Spleen (tissue), 11 donors: Measurements from ENCODE around the gene MSANTD2. TPM values are rescaled to one million over a fixed set of nuclear protein-coding genes. Genes with fewer than 3 reads are reported as not detected.
A peak's percentile ranks its signal among the peaks of the same experiment; 100 is the strongest.

Source experiments
- DNase-seq: peaks from one replicate; pipeline ENCODE4 v3.0.0-alpha.2; 2020
- H3K27ac ChIP-seq, 8 donors: fragments of 200-600 bp; sonication (generic) in 7 of 8; 1 replicate in 4 of 8; 2 replicates in 4 of 8; pipeline versions ENCODE4 v1.5.0 to v1.8.0; 2016 to 2021; ENCODE audit warnings: inconsistent platforms in 4 of 8, mild to moderate bottlenecking in 4 of 8, moderate library complexity in 1 of 8
- H3K27me3 ChIP-seq, 7 donors: fragments of 200-600 bp; sonication (generic) in 6 of 7; replicated peaks in 1 of 7; 1 replicate in 4 of 7; 2 replicates in 3 of 7; pipeline versions ENCODE4 v1.5.0 to v1.8.0; 2016 to 2021; ENCODE audit warnings: inconsistent platforms in 3 of 7, mild to moderate bottlenecking in 1 of 7
- H3K36me3 ChIP-seq, 6 donors: fragments of 200-600 bp; sonication (generic) in 5 of 6; 1 replicate in 4 of 6; 2 replicates in 2 of 6; pipeline versions ENCODE4 v1.5.0 to v1.8.0; 2016 to 2021; ENCODE audit warnings: inconsistent platforms in 2 of 6
- H3K4me1 ChIP-seq, 6 donors: fragments of 200-600 bp; sonication (generic) in 5 of 6; 1 replicate in 3 of 6; 2 replicates in 3 of 6; pipeline versions ENCODE4 v1.5.0 to v1.8.0; 2016 to 2021; ENCODE audit warnings: inconsistent platforms in 3 of 6
- H3K4me3 ChIP-seq, 8 donors: fragments of 200-600 bp; sonication (generic) in 7 of 8; 1 replicate in 4 of 8; 2 replicates in 4 of 8; pipeline versions ENCODE4 v1.5.0 to v1.8.0; 2016 to 2021; ENCODE audit warnings: inconsistent platforms in 4 of 8, mild to moderate bottlenecking in 4 of 8, moderate library complexity in 2 of 8
- H3K9me3 ChIP-seq, 8 donors: fragments of 200-600 bp; sonication (generic) in 7 of 8; 1 replicate in 4 of 8; 2 replicates in 4 of 8; pipeline versions ENCODE4 v1.5.0 to v1.8.0; 2016 to 2021; ENCODE audit warnings: inconsistent platforms in 4 of 8
- CTCF ChIP-seq, 11 experiments: fragments of 200-600 bp in 7 of 11; fragments of 450-650 bp in 4 of 11; sonication (generic) in 4 of 11; IDR thresholded peaks in 8 of 11; conservative IDR thresholded peaks in 3 of 11; 1 replicate in 7 of 11; 2 replicates in 4 of 11; pipeline versions ENCODE4 v1.4.0 to v1.8.0; 2016 to 2021; ENCODE audit warnings: antibody characterized with exemption in 11 of 11, inconsistent platforms in 4 of 11, mild to moderate bottlenecking in 1 of 11
- POLR2A ChIP-seq, 3 donors: fragments of 450-650 bp; IDR thresholded peaks; one replicate each; pipeline ENCODE4 v1.5.1; 2017; ENCODE audit warnings: antibody characterized with exemption in 3 of 3, mild to moderate bottlenecking in 1 of 3
- POLR2AphosphoS5 ChIP-seq, 3 donors: sonication (generic); formaldehyde crosslinking; IDR thresholded peaks; one replicate each; pipeline ENCODE4 v1.5.1; 2017; ENCODE audit warnings: antibody characterized with exemption in 3 of 3
- WGBS, 5 donors: extraction: QIAGEN DNeasy Blood & Tissue Kit in 3 of 5; methylation state at CpG; one replicate each; pipeline versions ENCODE4 v1.1.5 to v1.1.7; 2013 to 2018; 5-methylcytosine and 5-hydroxymethylcytosine counted together
- intact Hi-C: fragments of 100-400 bp; cut with DNase I; formaldehyde crosslinking; loops from one replicate; pipeline ENCODE4 v1.15.0; 2023; ENCODE audit warnings: low total_unique reads
- polyA plus RNA-seq, 3 donors: library from polyadenylated mRNA; stranded (reverse); fragments of 200-250 nt; gene quantifications; one replicate each; pipeline ENCODE4 v1.2.1, GENCODE V29; 2013
- total RNA-seq, 7 donors: library from RNA; depleted of rRNA in 3 of 7; stranded (reverse); fragments of >200 nt in 3 of 7; fragmentation: NEBNext Ultra II Directional in 4 of 7; extraction: Animal tissue kit (Norgen Biotek cat#: 25700) in 4 of 7; gene quantifications; one replicate each; pipeline versions ENCODE4 v1.1.0 to v1.2.1, GENCODE V29; 2016 to 2021
- donor health status: healthy with polysubstance abuse.
- donor health status: DM: no; HTN: no; CAD: no; lungs with moderate emphysema.
- donor health status: DM: no; HTN: no; CAD: no.
- donor health status: Bipolar disorder and iron deficiency.
- donor health status: healthy.
- donor health status: DM: no; HTN: no; CAD: no.
- donor health status: DM: yes; HTN: yes; CAD: no.

The MSANTD2 gene
- total and polyA plus RNA-seq, 10 donors, result 9.5 to 25.8 (median 18.8) TPM

GRCh38 chr11:124753624-124754023, 46.6 kb downstream of the MSANTD2 start:
- no peaks in the 10 kb centered on the region for H3K9me3 ChIP-seq
- TF ChIP-seq POLR2AphosphoS5 (IDR thresholded peaks at IDR 0.05) (no peak), POLR2A (IDR thresholded peaks at IDR 0.05) (no peak), CTCF (IDR thresholded peaks at IDR 0.05 in 8 of 11, conservative IDR thresholded peaks at IDR 0.05 in 3 of 11) (no peak)
- no peak for DNase-seq
- H3K4me3 ChIP-seq, result no peak overlapping the region
- 90 to 94% (median 92%) methylated on average over 7 of the region's 7 CpGs for WGBS, 5 donors
- intact Hi-C loops, result no loop called here
- peaks cover 0 to 22% (median 0%) of the 10 kb centered on the region in 7 donors for H3K27me3 ChIP-seq
- no peaks in the 10 kb centered on the region for H3K36me3 ChIP-seq
- H3K4me1 ChIP-seq, result peaks cover 3 to 64% (median 38%) of the 10 kb centered on the region in 6 donors
- H3K27ac ChIP-seq, result no peak overlapping the region

GRCh38 chr11:124753205-124753604, 47.0 kb downstream of the MSANTD2 start:
- DNase-seq, result no peak
- intact Hi-C loops, result no loop called here
- peaks cover 0 to 18% (median 0%) of the 10 kb centered on the region in 7 donors for H3K27me3 ChIP-seq
- H3K36me3 ChIP-seq, result no peaks in the 10 kb centered on the region
- no peaks in the 10 kb centered on the region for H3K9me3 ChIP-seq
- H3K4me3 ChIP-seq, result no peak overlapping the region
- no peak overlapping the region for H3K27ac ChIP-seq
- peaks cover 0 to 64% (median 38%) of the 10 kb centered on the region in 6 donors for H3K4me1 ChIP-seq
- TF ChIP-seq POLR2A (IDR thresholded peaks at IDR 0.05) (no peak), CTCF (IDR thresholded peaks at IDR 0.05 in 8 of 11, conservative IDR thresholded peaks at IDR 0.05 in 3 of 11) (no peak), POLR2AphosphoS5 (IDR thresholded peaks at IDR 0.05) (no peak)

GRCh38 chr11:124752471-124753102, 47.6 kb downstream of the MSANTD2 start:
- intact Hi-C loops, result no loop called here
- Histone ChIP-seq H3K27ac (peak overlapping the region in 2 of 8 donors; percentile 44 to 48), H3K4me1 (peaks cover 0 to 64% (median 38%) of the 10 kb centered on the region in 6 donors), H3K9me3 (no peaks in the 10 kb centered on the region), H3K36me3 (no peaks in the 10 kb centered on the region), H3K4me3 (no peak overlapping the region), H3K27me3 (peaks cover 0 to 14% (median 0%) of the 10 kb centered on the region in 7 donors)
- no peak for DNase-seq
- TF ChIP-seq POLR2AphosphoS5 (IDR thresholded peaks at IDR 0.05) (no peak), CTCF (IDR thresholded peaks at IDR 0.05 in 8 of 11, conservative IDR thresholded peaks at IDR 0.05 in 3 of 11) (no peak), POLR2A (IDR thresholded peaks at IDR 0.05) (no peak)
- 31 to 39% (median 37%) methylated on average over 10 of the region's 10 CpGs for WGBS, 5 donors

- peaks cover 0 to 14% (median 0%) of the 10 kb centered on the region in 7 donors for H3K27me3 ChIP-seq
- peaks cover 0 to 64% (median 45%) of the 10 kb centered on the region in 6 donors for H3K4me1 ChIP-seq
- peak; percentile 77 for DNase-seq
- no peaks in the 10 kb centered on the region for H3K36me3 ChIP-seq
- peak within 1 kb of the TSS in 4 of 8 donors; percentile 3 to 48 (median 41) for H3K27ac ChIP-seq
- no peak for TF ChIP-seq CTCF (IDR thresholded peaks at IDR 0.05 in 8 of 11, conservative IDR thresholded peaks at IDR 0.05 in 3 of 11)
- peak in 2 of 3 donors; percentile 56 to 76 for TF ChIP-seq POLR2AphosphoS5 (IDR thresholded peaks at IDR 0.05)
- no peaks in the 10 kb centered on the region for H3K9me3 ChIP-seq
- 54 to 81% (median 67%) methylated on average over 29 to 42 of the region's 42 CpGs for WGBS, 5 donors
- intact Hi-C loops, result no loop called here
- no peak within 1 kb of the TSS for H3K4me3 ChIP-seq
These were observed 48.3 kb downstream of the MSANTD2 start, which contains the start of gene VSIG2 for GRCh38 chr11:124751741-124752470. TSS of gene VSIG2 (minus strand) at chr11:124752255. CDS start at chr11:124752137, 118 bp downstream.
